PC-3 (cell line): Measurements from ENCODE around the gene PLA2G4A. TPM values are rescaled to one million over a fixed set of nuclear protein-coding genes. Genes with fewer than 3 reads are reported as not detected.

Source experiments
- ATAC-seq: fragments of 200-7000 bp; cut with Tn5 transposase; 2 replicates; pipeline ENCODE4 v1.9.1; 2020; ENCODE audit warnings: mild to moderate bottlenecking, moderate library complexity
- BruUV-seq: library from RNA; stranded (reverse); fragments of 400-500 nt; replicated peaks from 2 replicates; lab custom pipeline; 2021; lab: Mats Ljungman, UMichigan
- CTCF ChIA-PET: fragments of 300-600 bp; sonication (Branson Sonifier 250); formaldehyde crosslinking; loops from one replicate; lab custom pipeline; 2022; ENCODE audit warnings: antibody characterized with exemption; lab: Charles Lee
- POLR2A ChIA-PET: fragments of 300-600 bp; sonication (Branson Sonifier 250); formaldehyde crosslinking; loops from one replicate; lab custom pipeline; 2022; ENCODE audit warnings: antibody characterized with exemption; ENCODE audit not compliant: unreplicated experiment; lab: Charles Lee
- DNase-seq: peaks from one replicate; pipeline ENCODE4 v3.0.0-alpha.2; 2015
- H2AFZ ChIP-seq: fragments of 300-600 bp; sonication (generic); 2 replicates; pipeline ENCODE4 v1.6.0; 2016; ENCODE audit warnings: antibody characterized with exemption, low read length
- H3F3A ChIP-seq: fragments of 300-600 bp; sonication (generic); one replicate; pipeline ENCODE4 v1.6.0; 2017; ENCODE audit warnings: antibody characterized with exemption, low read length, control low read depth, mild to moderate bottlenecking; ENCODE audit not compliant: unreplicated experiment
- H3K27ac ChIP-seq: fragments of 300-600 bp; sonication (generic); 2 replicates; pipeline ENCODE4 v1.5.1; 2016; ENCODE audit warnings: mild to moderate bottlenecking, low read length
- H3K27me3 ChIP-seq: fragments of 300-600 bp; sonication (generic); 2 replicates; pipeline ENCODE4 v1.6.1; 2016; ENCODE audit warnings: low read length, mixed read lengths
- H3K36me3 ChIP-seq: fragments of 300-600 bp; sonication (generic); 2 replicates; pipeline ENCODE4 v1.6.1; 2016; ENCODE audit warnings: low read depth, mixed run types, low read length, mixed read lengths
- H3K4me1 ChIP-seq: fragments of 300-600 bp; sonication (generic); 2 replicates; pipeline ENCODE4 v1.5.1; 2016; ENCODE audit warnings: low read length; ENCODE audit not compliant: insufficient read depth
- H3K4me2 ChIP-seq: fragments of 300-600 bp; sonication (generic); 2 replicates; pipeline ENCODE4 v1.6.0; 2016; ENCODE audit warnings: low read length
- H3K4me3 ChIP-seq: fragments of 300-600 bp; sonication (generic); 2 replicates; pipeline ENCODE4 v1.5.1; 2016; ENCODE audit warnings: mild to moderate bottlenecking, low read length, mixed read lengths
- H3K79me2 ChIP-seq: fragments of 300-600 bp; sonication (generic); 2 replicates; pipeline ENCODE4 v1.6.1; 2017; ENCODE audit warnings: low read length, mixed read lengths
- H3K9ac ChIP-seq: fragments of 300-600 bp; sonication (generic); 2 replicates; pipeline ENCODE4 v1.6.0; 2016; ENCODE audit warnings: mild to moderate bottlenecking, low read length
- H3K9me2 ChIP-seq: fragments of 300-600 bp; sonication (generic); replicated peaks from 2 replicates; pipeline ENCODE4 v1.6.1; 2016; ENCODE audit warnings: mixed run types, low read length, mixed read lengths
- H3K9me3 ChIP-seq: fragments of 300-600 bp; sonication (generic); 2 replicates; pipeline ENCODE4 v1.6.1; 2016; ENCODE audit warnings: low read length, mixed read lengths
- H4K20me1 ChIP-seq: fragments of 300-600 bp; sonication (generic); 2 replicates; pipeline ENCODE4 v1.6.1; 2016; ENCODE audit warnings: low read length, mixed read lengths
- CTCF ChIP-seq: fragments of 300-600 bp; sonication (generic); conservative IDR thresholded peaks from 2 replicates; pipeline ENCODE4 v1.5.1; 2017; ENCODE audit warnings: antibody characterized with exemption, low read depth, mild to moderate bottlenecking, low read length
- EZH2 ChIP-seq: fragments of 300-600 bp; sonication (generic); IDR thresholded peaks from one replicate; pipeline ENCODE4 v1.6.1; 2017; ENCODE audit warnings: antibody characterized with exemption, mild to moderate bottlenecking, low read length; ENCODE audit not compliant: unreplicated experiment
- EZH2phosphoT487 ChIP-seq: fragments of 300-600 bp; sonication (generic); IDR thresholded peaks from 2 replicates; pipeline ENCODE4 v1.6.1; 2018; ENCODE audit warnings: mild to moderate bottlenecking, antibody characterized with exemption, low read length, borderline replicate concordance
- intact Hi-C: fragments of 100-400 bp; cut with micrococcal nuclease; formaldehyde crosslinking; loops from 2 replicates; pipeline ENCODE4 v1.9.0; 2023
- total RNA-seq: library from RNA; depleted of rRNA; stranded (reverse); fragments of >200 nt; gene quantifications from 2 replicates; pipeline ENCODE4 v1.2.3, GENCODE V29; 2014

The PLA2G4A gene
- total RNA-seq, 1 experiment from 2014 or later: 2.3 TPM

GRCh38 chr1:186854102-186854501, 25.4 kb downstream of the PLA2G4A start:
- no peak overlapping the region for H3K4me2 ChIP-seq
- no peak overlapping the region for H2AFZ ChIP-seq
- ChIA-PET POLR2A (no interaction called here), CTCF (no interaction called here)
- H3K9ac ChIP-seq: no peak overlapping the region
- no peak for ATAC-seq
- H3K9me3 ChIP-seq: no peaks in the 10 kb centered on the region
- no peaks in the 10 kb centered on the region for H4K20me1 ChIP-seq
- no peaks in the 10 kb centered on the region for H3K27me3 ChIP-seq
- TF ChIP-seq EZH2phosphoT487: no peak
- no peak for TF ChIP-seq EZH2
- TF ChIP-seq CTCF: no peak
- no peak for DNase-seq
- H3K36me3 ChIP-seq: no peaks in the 10 kb centered on the region
- H3K4me3 ChIP-seq: no peak overlapping the region
- H3F3A ChIP-seq: no peaks in the 10 kb centered on the region
- intact Hi-C loops: no loop called here
- no peak overlapping the region for H3K27ac ChIP-seq
- no peaks in the 10 kb centered on the region for H3K79me2 ChIP-seq
- no peaks in the 10 kb centered on the region for H3K9me2 ChIP-seq
- no TSS peak for BruUV-seq
- H3K4me1 ChIP-seq: no peaks in the 10 kb centered on the region

- Histone ChIP-seq H4K20me1 (no peaks in the 10 kb centered on the region), H3K9me2 (no peaks in the 10 kb centered on the region), H3K27ac (no peak overlapping the region), H3K4me3 (no peak overlapping the region), H3K79me2 (no peaks in the 10 kb centered on the region), H3K9ac (no peak overlapping the region), H2AFZ (no peak overlapping the region), H3K4me2 (no peak overlapping the region), H3F3A (no peaks in the 10 kb centered on the region), H3K9me3 (no peaks in the 10 kb centered on the region), H3K36me3 (no peaks in the 10 kb centered on the region), H3K4me1 (no peaks in the 10 kb centered on the region), H3K27me3 (no peaks in the 10 kb centered on the region)
- TF ChIP-seq EZH2 (no peak), EZH2phosphoT487 (no peak), CTCF (no peak)
- POLR2A ChIA-PET: no interaction called here
- ATAC-seq (no peak), DNase-seq (no peak)
- intact Hi-C loops: no loop called here
- no TSS peak for BruUV-seq
- CTCF ChIA-PET: no interaction called here
Measured at GRCh38 chr1:186858923-186859322, 30.2 kb downstream of the PLA2G4A start.

DNA sequence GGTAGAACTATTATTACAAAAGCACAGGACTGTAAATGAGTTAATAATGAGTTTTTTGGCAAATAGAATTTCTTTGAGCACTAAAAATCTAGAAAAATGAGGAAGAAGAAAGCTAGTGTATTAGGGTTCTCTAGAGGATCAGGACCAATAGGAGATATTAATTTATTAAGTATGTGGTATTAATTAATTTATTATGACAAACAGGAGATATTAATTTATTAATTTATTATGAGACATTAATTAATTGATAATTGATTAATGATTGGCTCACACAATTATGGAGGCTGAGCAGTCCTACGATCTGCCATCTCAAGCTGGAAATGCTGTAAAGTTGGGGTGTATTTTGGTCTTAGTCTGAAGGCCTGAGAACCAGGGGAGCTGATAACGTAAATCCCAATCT, 31.2 kb downstream of the PLA2G4A start:
- ChIA-PET POLR2A (no interaction called here), CTCF (no interaction called here)
- Histone ChIP-seq H3K4me3 (no peak overlapping the region), H3K9me2 (no peaks in the 10 kb centered on the region), H4K20me1 (no peaks in the 10 kb centered on the region), H3F3A (no peaks in the 10 kb centered on the region), H3K36me3 (no peaks in the 10 kb centered on the region), H3K4me2 (no peak overlapping the region), H3K9me3 (no peaks in the 10 kb centered on the region), H3K27ac (no peak overlapping the region), H3K27me3 (no peaks in the 10 kb centered on the region), H2AFZ (no peak overlapping the region), H3K79me2 (no peaks in the 10 kb centered on the region), H3K4me1 (no peaks in the 10 kb centered on the region), H3K9ac (no peak overlapping the region)
- DNase-seq: no peak
- ATAC-seq: no peak
- intact Hi-C loops: no loop called here
- BruUV-seq: no TSS peak
- no peak for TF ChIP-seq EZH2phosphoT487
- no peak for TF ChIP-seq EZH2
- TF ChIP-seq CTCF: no peak
